ENCODE results near the gene TNK2.

The TNK2 gene

DNA sequence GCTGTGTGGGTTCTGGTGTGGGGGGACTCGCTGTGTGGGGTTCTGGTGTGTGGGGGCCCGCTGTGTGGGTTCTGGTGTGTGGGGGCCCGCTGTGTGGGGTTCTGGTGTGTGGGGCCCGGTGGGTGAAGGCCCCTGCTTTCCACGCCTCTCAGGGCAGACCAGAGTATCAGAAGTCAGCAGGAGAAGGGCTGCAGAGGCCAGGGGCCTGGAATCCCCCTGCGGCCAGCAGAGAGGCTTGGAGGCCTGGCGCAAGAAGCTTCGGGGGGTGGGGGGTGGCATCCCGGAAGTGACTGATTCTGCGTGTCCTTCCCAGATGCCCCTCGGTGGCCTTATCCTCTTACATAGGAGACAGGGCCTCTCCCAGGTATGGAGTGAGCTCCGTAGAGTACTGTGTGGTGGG, 37.4 kb downstream of the TNK2 start:
- Histone ChIP-seq H3K36me3 (replicated peaks in 1 of 2; ENCODE audit: control insufficient read depth in 2 of 2, insufficient read depth in 2 of 2, low read length in 2 of 2) (peaks cover 10 to 18% of the 10 kb centered on the region in 2 donors), H3K4me1 (ENCODE audit: control insufficient read depth in 2 of 2, insufficient read depth in 1 of 2, low read depth in 1 of 2, low read length in 2 of 2) (no peaks in the 10 kb centered on the region), H3K14ac (ENCODE audit: low read length) (no peak overlapping the region), H3K23ac (ENCODE audit: low read depth, low read length, poor library complexity) (no peak overlapping the region), H3K9me3 (replicated peaks in 1 of 2; ENCODE audit: control insufficient read depth in 2 of 2, insufficient read depth in 1 of 2, low read depth in 1 of 2, low read length in 2 of 2) (no peaks in the 10 kb centered on the region), H2BK120ac (ENCODE audit: low read depth, low read length) (no peak overlapping the region), H2AK5ac (ENCODE audit: low read depth, low read length) (no peak overlapping the region), H3K18ac (ENCODE audit: low read length) (no peak overlapping the region), H4K8ac (ENCODE audit: low read depth, low read length) (no peak overlapping the region), H4K91ac (ENCODE audit: low read depth, low read length, poor library complexity) (no peak overlapping the region), H3K27me3 (ENCODE audit: control insufficient read depth in 3 of 3, insufficient read depth in 3 of 3, low read depth in 1 of 3, low read length in 3 of 3) (no peaks in the 10 kb centered on the region), H2AFZ (ENCODE audit: low read length) (no peak overlapping the region), H2BK12ac (ENCODE audit: low read length) (no peak overlapping the region), H3K9ac (ENCODE audit: low read depth, low read length, poor library complexity) (no peak overlapping the region), H2BK15ac (ENCODE audit: low read length) (no peak overlapping the region), H3K4ac (ENCODE audit: low read length) (no peak overlapping the region), H3K4me3 (ENCODE audit: low read length in 2 of 2) (no peak overlapping the region), H2BK5ac (ENCODE audit: low read length) (no peak overlapping the region), H3K27ac (replicated peaks; ENCODE audit: low read length) (no peak overlapping the region), H3K4me2 (ENCODE audit: insufficient read depth, low read length, poor library complexity, severe bottlenecking) (no peak overlapping the region), H3K79me1 (ENCODE audit: low read depth, low read length) (peaks cover 6% of the 10 kb centered on the region)
- no CpG with 5 or more reads among the region's 12 CpGs for WGBS, 2 donors (ENCODE audit: extremely low coverage in 2 of 2, insufficient read length in 2 of 2, insufficient replicate concordance in 1 of 2)
- no peak for DNase-seq (ENCODE audit: low spot score)

DNA sequence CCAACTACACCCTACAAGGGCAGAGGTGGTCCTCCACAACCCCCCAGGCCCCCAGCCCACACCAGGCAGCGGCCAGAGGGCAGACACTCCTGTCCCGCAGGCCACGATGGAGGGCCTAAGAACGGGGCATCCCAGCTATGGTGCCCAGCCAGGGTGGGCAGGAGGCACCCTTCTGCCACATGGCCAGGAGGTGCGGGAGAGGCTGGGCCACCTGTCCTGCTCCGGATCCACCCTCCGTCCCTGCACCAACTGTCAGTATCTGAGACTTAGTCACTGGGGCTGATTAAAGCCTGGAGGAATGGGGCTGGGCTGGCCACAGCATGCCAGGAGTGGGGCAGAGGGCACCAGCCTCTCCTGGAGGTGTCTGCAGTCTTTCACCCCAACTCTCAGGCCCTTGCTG, 37.9 kb downstream of the TNK2 start:
- Histone ChIP-seq H3K4me1 (ENCODE audit: control insufficient read depth in 2 of 2, insufficient read depth in 1 of 2, low read depth in 1 of 2, low read length in 2 of 2) (no peaks in the 10 kb centered on the region), H3K14ac (ENCODE audit: low read length) (no peak overlapping the region), H3K18ac (ENCODE audit: low read length) (no peak overlapping the region), H4K8ac (ENCODE audit: low read depth, low read length) (peak overlapping the region; percentile 43), H2BK15ac (ENCODE audit: low read length) (no peak overlapping the region), H3K4me3 (ENCODE audit: low read length in 2 of 2) (peak overlapping the region in 1 of 2 donors; percentile 60), H3K9ac (ENCODE audit: low read depth, low read length, poor library complexity) (peak overlapping the region; percentile 44), H2BK5ac (ENCODE audit: low read length) (peak overlapping the region; percentile 24), H2BK120ac (ENCODE audit: low read depth, low read length) (no peak overlapping the region), H3K36me3 (replicated peaks in 1 of 2; ENCODE audit: control insufficient read depth in 2 of 2, insufficient read depth in 2 of 2, low read length in 2 of 2) (peaks cover 10 to 18% of the 10 kb centered on the region in 2 donors), H3K27ac (replicated peaks; ENCODE audit: low read length) (no peak overlapping the region), H3K79me1 (ENCODE audit: low read depth, low read length) (peaks cover 6% of the 10 kb centered on the region), H2AFZ (ENCODE audit: low read length) (no peak overlapping the region), H3K9me3 (replicated peaks in 1 of 2; ENCODE audit: control insufficient read depth in 2 of 2, insufficient read depth in 1 of 2, low read depth in 1 of 2, low read length in 2 of 2) (no peaks in the 10 kb centered on the region), H3K23ac (ENCODE audit: low read depth, low read length, poor library complexity) (no peak overlapping the region), H3K4me2 (ENCODE audit: insufficient read depth, low read length, poor library complexity, severe bottlenecking) (no peak overlapping the region), H2AK5ac (ENCODE audit: low read depth, low read length) (peak overlapping the region; percentile 28), H3K27me3 (ENCODE audit: control insufficient read depth in 3 of 3, insufficient read depth in 3 of 3, low read depth in 1 of 3, low read length in 3 of 3) (no peaks in the 10 kb centered on the region), H2BK12ac (ENCODE audit: low read length) (no peak overlapping the region), H3K4ac (ENCODE audit: low read length) (no peak overlapping the region), H4K91ac (ENCODE audit: low read depth, low read length, poor library complexity) (no peak overlapping the region)
- DNase-seq (ENCODE audit: low spot score) = no peak
- WGBS, 2 donors (ENCODE audit: extremely low coverage in 2 of 2, insufficient read length in 2 of 2, insufficient replicate concordance in 1 of 2) = no CpG with 5 or more reads among the region's 7 CpGs

DNA sequence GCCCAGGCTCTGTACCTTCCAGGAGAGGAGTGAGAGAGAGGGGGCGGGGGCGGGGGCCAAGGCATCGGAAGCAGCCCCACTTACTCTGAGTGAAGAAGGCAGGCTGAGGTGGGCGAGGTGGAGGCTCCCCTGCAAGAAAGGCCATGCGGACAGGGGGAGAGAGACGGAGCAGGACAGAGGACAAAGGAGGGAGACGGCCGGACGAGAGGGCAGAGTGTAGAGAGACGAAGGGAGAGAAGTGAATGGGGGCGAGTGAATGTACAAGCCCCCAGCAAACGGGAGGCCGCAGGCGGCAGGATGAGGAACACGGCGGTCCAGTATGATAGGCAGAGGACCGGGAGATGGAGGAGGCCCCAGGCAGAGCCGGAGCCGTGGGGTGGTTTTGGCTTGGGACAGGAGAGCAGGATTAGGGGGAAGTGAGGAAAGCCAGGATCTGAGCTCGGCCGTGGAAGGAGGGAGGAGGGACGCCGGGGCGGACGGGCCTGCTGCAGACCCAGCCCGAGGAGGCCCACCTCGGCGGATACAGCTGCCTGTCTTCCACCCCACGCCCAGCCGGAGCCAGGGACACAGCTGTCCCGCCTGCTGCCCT, 38.8 kb downstream of the TNK2 start:
- Histone ChIP-seq H3K36me3 (replicated peaks in 1 of 2; ENCODE audit: control insufficient read depth in 2 of 2, insufficient read depth in 2 of 2, low read length in 2 of 2) (peaks cover 10 to 18% of the 10 kb centered on the region in 2 donors), H3K27me3 (ENCODE audit: control insufficient read depth in 3 of 3, insufficient read depth in 3 of 3, low read depth in 1 of 3, low read length in 3 of 3) (no peaks in the 10 kb centered on the region)
- no CpG with 5 or more reads among the region's 31 CpGs for WGBS, 2 donors (ENCODE audit: extremely low coverage in 2 of 2, insufficient read length in 2 of 2, insufficient replicate concordance in 1 of 2)

DNA sequence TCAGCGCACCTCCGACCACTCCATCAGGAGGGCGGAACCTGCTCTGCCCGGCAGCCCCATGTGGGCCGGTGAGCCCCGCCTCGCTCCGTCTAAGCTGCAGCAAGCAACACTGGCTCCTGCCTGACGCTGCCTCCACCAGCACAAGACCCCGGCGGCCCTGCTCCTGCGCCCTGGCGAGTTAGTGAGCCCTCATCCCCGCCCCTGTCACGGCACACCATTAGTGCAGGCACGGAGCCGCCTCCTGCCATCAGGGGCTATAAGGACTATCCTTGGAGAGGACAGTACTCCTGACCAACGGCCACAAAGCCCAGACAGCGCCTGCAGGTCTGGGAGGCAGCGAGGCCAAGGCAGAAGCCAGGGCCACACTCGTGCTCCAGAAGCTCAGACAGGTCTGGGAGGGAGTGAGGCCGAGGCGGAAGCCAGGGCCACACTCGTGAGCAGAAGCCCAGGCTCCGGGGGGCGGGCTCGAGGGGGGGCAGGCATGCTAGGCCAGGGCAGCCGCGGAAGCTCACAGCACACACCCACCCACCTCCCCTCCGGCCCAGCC, 39.4 kb downstream of the TNK2 start:
- H3K23ac ChIP-seq (ENCODE audit: low read depth, low read length, poor library complexity) = peak overlapping the region; percentile 80
- H3K9ac ChIP-seq (ENCODE audit: low read depth, low read length, poor library complexity) = peak overlapping the region; percentile 12
- no peak overlapping the region for H2BK15ac ChIP-seq (ENCODE audit: low read length)
- H3K27me3 ChIP-seq (ENCODE audit: control insufficient read depth in 3 of 3, insufficient read depth in 3 of 3, low read depth in 1 of 3, low read length in 3 of 3) = no peaks in the 10 kb centered on the region
- DNase-seq (ENCODE audit: low spot score) = no peak
- H2AFZ ChIP-seq (ENCODE audit: low read length) = no peak overlapping the region
- H2BK5ac ChIP-seq (ENCODE audit: low read length) = peak overlapping the region; percentile 24
- peaks cover 6% of the 10 kb centered on the region for H3K79me1 ChIP-seq (ENCODE audit: low read depth, low read length)
- peak overlapping the region in 1 of 2 donors; percentile 1 for H3K4me3 ChIP-seq (ENCODE audit: low read length in 2 of 2)
- no peak overlapping the region for H4K8ac ChIP-seq (ENCODE audit: low read depth, low read length)
- no peaks in the 10 kb centered on the region for H3K9me3 ChIP-seq (replicated peaks in 1 of 2; ENCODE audit: control insufficient read depth in 2 of 2, insufficient read depth in 1 of 2, low read depth in 1 of 2, low read length in 2 of 2)
- H3K4ac ChIP-seq (ENCODE audit: low read length) = no peak overlapping the region
- no peak overlapping the region for H3K18ac ChIP-seq (ENCODE audit: low read length)
- WGBS, 2 donors (ENCODE audit: extremely low coverage in 2 of 2, insufficient read length in 2 of 2, insufficient replicate concordance in 1 of 2) = no CpG with 5 or more reads among the region's 30 CpGs
- no peak overlapping the region for H4K91ac ChIP-seq (ENCODE audit: low read depth, low read length, poor library complexity)
- no peak overlapping the region for H2BK12ac ChIP-seq (ENCODE audit: low read length)
- H3K4me2 ChIP-seq (ENCODE audit: insufficient read depth, low read length, poor library complexity, severe bottlenecking) = no peak overlapping the region
- H2AK5ac ChIP-seq (ENCODE audit: low read depth, low read length) = no peak overlapping the region
- peak overlapping the region; percentile 71 for H3K14ac ChIP-seq (ENCODE audit: low read length)
- H3K4me1 ChIP-seq (ENCODE audit: control insufficient read depth in 2 of 2, insufficient read depth in 1 of 2, low read depth in 1 of 2, low read length in 2 of 2) = no peaks in the 10 kb centered on the region
- H3K36me3 ChIP-seq (replicated peaks in 1 of 2; ENCODE audit: control insufficient read depth in 2 of 2, insufficient read depth in 2 of 2, low read length in 2 of 2) = peaks cover 10 to 18% of the 10 kb centered on the region in 2 donors
- no peak overlapping the region for H2BK120ac ChIP-seq (ENCODE audit: low read depth, low read length)
- no peak overlapping the region for H3K27ac ChIP-seq (replicated peaks; ENCODE audit: low read length)

More for the DNA sequence above, 38.8 kb downstream of the TNK2 start:
- Histone ChIP-seq H3K9ac (ENCODE audit: low read depth, low read length, poor library complexity) (peak overlapping the region; percentile 70), H3K4me2 (ENCODE audit: insufficient read depth, low read length, poor library complexity, severe bottlenecking) (no peak overlapping the region), H3K79me1 (ENCODE audit: low read depth, low read length) (peaks cover 6% of the 10 kb centered on the region), H2AK5ac (ENCODE audit: low read depth, low read length) (no peak overlapping the region), H2AFZ (ENCODE audit: low read length) (no peak overlapping the region), H3K27ac (replicated peaks; ENCODE audit: low read length) (no peak overlapping the region), H3K14ac (ENCODE audit: low read length) (peak overlapping the region; percentile 38), H3K4ac (ENCODE audit: low read length) (no peak overlapping the region), H4K8ac (ENCODE audit: low read depth, low read length) (no peak overlapping the region), H3K18ac (ENCODE audit: low read length) (no peak overlapping the region), H4K91ac (ENCODE audit: low read depth, low read length, poor library complexity) (no peak overlapping the region), H2BK5ac (ENCODE audit: low read length) (no peak overlapping the region), H2BK120ac (ENCODE audit: low read depth, low read length) (no peak overlapping the region), H3K4me3 (ENCODE audit: low read length in 2 of 2) (no peak overlapping the region), H3K9me3 (replicated peaks in 1 of 2; ENCODE audit: control insufficient read depth in 2 of 2, insufficient read depth in 1 of 2, low read depth in 1 of 2, low read length in 2 of 2) (no peaks in the 10 kb centered on the region), H3K4me1 (ENCODE audit: control insufficient read depth in 2 of 2, insufficient read depth in 1 of 2, low read depth in 1 of 2, low read length in 2 of 2) (no peaks in the 10 kb centered on the region), H3K23ac (ENCODE audit: low read depth, low read length, poor library complexity) (no peak overlapping the region), H2BK15ac (ENCODE audit: low read length) (no peak overlapping the region), H2BK12ac (ENCODE audit: low read length) (peak overlapping the region; percentile 10)
- DNase-seq (ENCODE audit: low spot score) = no peak
